Measurements from ENCODE around the gene SMIM35.

SMIM35 gene

GRCh38 chr11:118056806-118057205 is 30.0 kb downstream of the SMIM35 start:
- Histone ChIP-seq H2AFZ (ENCODE audit: low read depth, low read length) (no peak overlapping the region), H3K9me3 (ENCODE audit: low read length) (no peaks in the 10 kb centered on the region), H3K36me3 (ENCODE audit: insufficient read depth, low read length) (no peaks in the 10 kb centered on the region), H3K4me1 (ENCODE audit: insufficient read depth, low read length) (no peaks in the 10 kb centered on the region), H3K27me3 (ENCODE audit: insufficient read depth, low read length) (peaks cover 15% of the 10 kb centered on the region), H3K4me3 (ENCODE audit: low read length) (no peak overlapping the region)

- no peaks in the 10 kb centered on the region for H3K36me3 ChIP-seq (ENCODE audit: insufficient read depth, low read length)
- H3K9me3 ChIP-seq (ENCODE audit: low read length) = no peaks in the 10 kb centered on the region
- no peak overlapping the region for H3K4me3 ChIP-seq (ENCODE audit: low read length)
- no peak overlapping the region for H2AFZ ChIP-seq (ENCODE audit: low read depth, low read length)
- H3K4me1 ChIP-seq (ENCODE audit: insufficient read depth, low read length) = no peaks in the 10 kb centered on the region
- H3K27me3 ChIP-seq (ENCODE audit: insufficient read depth, low read length) = peaks cover 15% of the 10 kb centered on the region
These were observed 30.8 kb downstream of the SMIM35 start for GRCh38 chr11:118055966-118056365.

GRCh38 chr11:118054712-118055640 is 31.8 kb downstream of the SMIM35 start:
- Histone ChIP-seq H2AFZ (ENCODE audit: low read depth, low read length) (no peak overlapping the region), H3K4me1 (ENCODE audit: insufficient read depth, low read length) (no peaks in the 10 kb centered on the region), H3K36me3 (ENCODE audit: insufficient read depth, low read length) (no peaks in the 10 kb centered on the region), H3K9me3 (ENCODE audit: low read length) (no peaks in the 10 kb centered on the region), H3K27me3 (ENCODE audit: insufficient read depth, low read length) (peaks cover 15% of the 10 kb centered on the region), H3K4me3 (ENCODE audit: low read length) (no peak overlapping the region)

- H2AFZ ChIP-seq (ENCODE audit: low read depth, low read length) = no peak overlapping the region
- H3K4me1 ChIP-seq (ENCODE audit: insufficient read depth, low read length) = no peaks in the 10 kb centered on the region
- H3K9me3 ChIP-seq (ENCODE audit: low read length) = no peaks in the 10 kb centered on the region
- H3K36me3 ChIP-seq (ENCODE audit: insufficient read depth, low read length) = no peaks in the 10 kb centered on the region
- H3K27me3 ChIP-seq (ENCODE audit: insufficient read depth, low read length) = peaks cover 11% of the 10 kb centered on the region
- no peak overlapping the region for H3K4me3 ChIP-seq (ENCODE audit: low read length)
These were observed 34.1 kb downstream of the SMIM35 start for GRCh38 chr11:118052581-118053206.

GRCh38 chr11:118051611-118052461 is 34.9 kb downstream of the SMIM35 start:
- Histone ChIP-seq H3K4me1 (ENCODE audit: insufficient read depth, low read length) (no peaks in the 10 kb centered on the region), H2AFZ (ENCODE audit: low read depth, low read length) (no peak overlapping the region), H3K27me3 (ENCODE audit: insufficient read depth, low read length) (peaks cover 12% of the 10 kb centered on the region), H3K4me3 (ENCODE audit: low read length) (no peak overlapping the region), H3K36me3 (ENCODE audit: insufficient read depth, low read length) (no peaks in the 10 kb centered on the region), H3K9me3 (ENCODE audit: low read length) (no peaks in the 10 kb centered on the region)

GRCh38 chr11:118051136-118051610 is 35.6 kb downstream of the SMIM35 start:
- H3K4me3 ChIP-seq (ENCODE audit: low read length) = no peak overlapping the region
- no peaks in the 10 kb centered on the region for H3K9me3 ChIP-seq (ENCODE audit: low read length)
- H3K36me3 ChIP-seq (ENCODE audit: insufficient read depth, low read length) = no peaks in the 10 kb centered on the region
- H3K4me1 ChIP-seq (ENCODE audit: insufficient read depth, low read length) = no peaks in the 10 kb centered on the region
- H2AFZ ChIP-seq (ENCODE audit: low read depth, low read length) = no peak overlapping the region
- peaks cover 10% of the 10 kb centered on the region for H3K27me3 ChIP-seq (ENCODE audit: insufficient read depth, low read length)

GRCh38 chr11:118050208-118050891 is 36.4 kb downstream of the SMIM35 start:
- Histone ChIP-seq H3K4me1 (ENCODE audit: insufficient read depth, low read length) (no peaks in the 10 kb centered on the region), H3K4me3 (ENCODE audit: low read length) (no peak overlapping the region), H3K36me3 (ENCODE audit: insufficient read depth, low read length) (no peaks in the 10 kb centered on the region), H3K27me3 (ENCODE audit: insufficient read depth, low read length) (peaks cover 10% of the 10 kb centered on the region), H3K9me3 (ENCODE audit: low read length) (no peaks in the 10 kb centered on the region), H2AFZ (ENCODE audit: low read depth, low read length) (no peak overlapping the region)

GRCh38 chr11:118049771-118050170 is 37.0 kb downstream of the SMIM35 start:
- Histone ChIP-seq H3K4me1 (ENCODE audit: insufficient read depth, low read length) (no peaks in the 10 kb centered on the region), H3K27me3 (ENCODE audit: insufficient read depth, low read length) (peaks cover 10% of the 10 kb centered on the region), H3K9me3 (ENCODE audit: low read length) (no peaks in the 10 kb centered on the region), H3K36me3 (ENCODE audit: insufficient read depth, low read length) (no peaks in the 10 kb centered on the region), H3K4me3 (ENCODE audit: low read length) (no peak overlapping the region), H2AFZ (ENCODE audit: low read depth, low read length) (no peak overlapping the region)

GRCh38 chr11:118048472-118049370 is 38.0 kb downstream of the SMIM35 start:
- no peak overlapping the region for H3K4me3 ChIP-seq (ENCODE audit: low read length)
- H2AFZ ChIP-seq (ENCODE audit: low read depth, low read length) = no peak overlapping the region
- H3K27me3 ChIP-seq (ENCODE audit: insufficient read depth, low read length) = peaks cover 10% of the 10 kb centered on the region
- H3K9me3 ChIP-seq (ENCODE audit: low read length) = no peaks in the 10 kb centered on the region
- no peaks in the 10 kb centered on the region for H3K36me3 ChIP-seq (ENCODE audit: insufficient read depth, low read length)
- no peaks in the 10 kb centered on the region for H3K4me1 ChIP-seq (ENCODE audit: insufficient read depth, low read length)

- no peak overlapping the region for H2AFZ ChIP-seq (ENCODE audit: low read depth, low read length)
- no peaks in the 10 kb centered on the region for H3K9me3 ChIP-seq (ENCODE audit: low read length)
- H3K4me3 ChIP-seq (ENCODE audit: low read length) = no peak overlapping the region
- H3K27me3 ChIP-seq (ENCODE audit: insufficient read depth, low read length) = peaks cover 10% of the 10 kb centered on the region
- no peaks in the 10 kb centered on the region for H3K36me3 ChIP-seq (ENCODE audit: insufficient read depth, low read length)
- no peaks in the 10 kb centered on the region for H3K4me1 ChIP-seq (ENCODE audit: insufficient read depth, low read length)
These were observed 39.0 kb downstream of the SMIM35 start for GRCh38 chr11:118047749-118048148.

GRCh38 chr11:118046964-118047700 is 39.6 kb downstream of the SMIM35 start:
- H3K9me3 ChIP-seq (ENCODE audit: low read length) = no peaks in the 10 kb centered on the region
- no peaks in the 10 kb centered on the region for H3K36me3 ChIP-seq (ENCODE audit: insufficient read depth, low read length)
- H3K4me1 ChIP-seq (ENCODE audit: insufficient read depth, low read length) = no peaks in the 10 kb centered on the region
- H2AFZ ChIP-seq (ENCODE audit: low read depth, low read length) = no peak overlapping the region
- peaks cover 10% of the 10 kb centered on the region for H3K27me3 ChIP-seq (ENCODE audit: insufficient read depth, low read length)
- H3K4me3 ChIP-seq (ENCODE audit: low read length) = no peak overlapping the region
